Body of pancreas (tissue), 4 donors: ENCODE results near the gene ABLIM1. TPM values are rescaled to one million over a fixed set of nuclear protein-coding genes. Genes with fewer than 3 reads are reported as not detected.

Source experiments
- ATAC-seq: fragments of 150-250 bp; one replicate; pipeline ENCODE4 v1.9.1; 2016
- DNase-seq, 4 donors: peaks; one replicate each; pipeline ENCODE4 v3.0.0-alpha.2; 2019
- H3K27ac ChIP-seq, 4 donors: fragments of 200-600 bp; sonication (generic); 1 replicate in 3 of 4; 2 replicates in 1 of 4; pipeline versions ENCODE4 v1.5.1 to v1.6.1; 2016 to 2019; ENCODE audit warnings: mild to moderate bottlenecking in 1 of 4, mixed read lengths in 1 of 4, moderate library complexity in 1 of 4
- H3K27me3 ChIP-seq, 2 donors: fragments of 200-600 bp; sonication (generic); one replicate each; pipeline ENCODE4 v1.6.0; 2016; ENCODE audit warnings: mild to moderate bottlenecking in 1 of 2
- H3K36me3 ChIP-seq, 2 donors: fragments of 200-600 bp; sonication (generic); replicated peaks in 1 of 2; 2 replicates each; pipeline ENCODE4 v1.5.1; 2016; ENCODE audit warnings: low read depth in 2 of 2; ENCODE audit not compliant: insufficient read depth in 1 of 2
- H3K4me1 ChIP-seq: fragments of 200-600 bp; sonication (generic); one replicate; pipeline ENCODE4 v1.6.0; 2016
- H3K4me3 ChIP-seq, 2 donors: fragments of 200-600 bp; sonication (generic); 1 replicate in 1 of 2; 2 replicates in 1 of 2; pipeline ENCODE4 v1.5.1; 2016 to 2019
- H3K9me3 ChIP-seq, 3 donors: fragments of 200-600 bp; sonication (generic); 1 replicate in 2 of 3; 2 replicates in 1 of 3; pipeline ENCODE4 v1.5.1; 2016
- POLR2A ChIP-seq, 3 donors: fragments of 450-650 bp; IDR thresholded peaks; one replicate each; pipeline ENCODE4 v1.6.1; 2016; ENCODE audit warnings: antibody characterized with exemption in 3 of 3, mild to moderate bottlenecking in 2 of 3
- WGBS, 2 donors: methylation state at CpG; one replicate each; pipeline ENCODE4 v1.1.5; 2017; 5-methylcytosine and 5-hydroxymethylcytosine counted together
- intact Hi-C: fragments of 100-400 bp; cut with DNase I; formaldehyde crosslinking; loops from one replicate; pipeline ENCODE4 v1.15.1; 2023
- total RNA-seq, 2 donors: library from RNA; depleted of rRNA; stranded (reverse); fragments of >200 nt; gene quantifications; one replicate each; pipeline ENCODE4 v1.1.0, GENCODE V29; 2016
- TF ChIP-seq, protein P1 (sequence below), 7 experiments: fragments of 450-650 bp in 4 of 7; fragments of 200-600 bp in 3 of 7; sonication (generic) in 3 of 7; IDR thresholded peaks; one replicate each; pipeline ENCODE4 v1.5.1; 2016 to 2019; ENCODE audit warnings: antibody characterized with exemption in 7 of 7

The ABLIM1 gene
- total RNA-seq, 2 donors from 2014 or later = 34.6 to 54.7 TPM

DNA sequence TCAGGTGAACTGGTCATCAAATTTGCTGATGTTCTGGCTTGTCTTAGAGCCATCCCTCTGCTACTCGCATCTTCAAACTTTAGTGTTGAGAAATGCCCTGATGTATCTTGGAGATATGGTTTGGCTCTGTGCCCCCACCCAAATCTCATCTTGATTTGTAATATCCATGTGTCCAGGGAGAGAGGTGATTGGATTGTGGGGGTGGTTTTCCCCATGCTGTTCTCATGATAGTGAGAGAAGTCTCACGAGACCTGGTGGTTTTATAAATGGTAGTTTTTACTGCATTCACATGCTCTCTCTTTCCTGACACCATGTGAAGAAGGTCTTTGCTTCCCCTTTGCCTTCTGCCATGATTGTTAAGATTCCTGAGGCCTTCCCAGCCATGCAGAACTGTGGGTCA lies 179.8 kb downstream of the ABLIM1 start:
- no peaks in the 10 kb centered on the region for H3K27me3 ChIP-seq
- DNase-seq (no peak), ATAC-seq (no peak)
- TF ChIP-seq, protein P1, sequence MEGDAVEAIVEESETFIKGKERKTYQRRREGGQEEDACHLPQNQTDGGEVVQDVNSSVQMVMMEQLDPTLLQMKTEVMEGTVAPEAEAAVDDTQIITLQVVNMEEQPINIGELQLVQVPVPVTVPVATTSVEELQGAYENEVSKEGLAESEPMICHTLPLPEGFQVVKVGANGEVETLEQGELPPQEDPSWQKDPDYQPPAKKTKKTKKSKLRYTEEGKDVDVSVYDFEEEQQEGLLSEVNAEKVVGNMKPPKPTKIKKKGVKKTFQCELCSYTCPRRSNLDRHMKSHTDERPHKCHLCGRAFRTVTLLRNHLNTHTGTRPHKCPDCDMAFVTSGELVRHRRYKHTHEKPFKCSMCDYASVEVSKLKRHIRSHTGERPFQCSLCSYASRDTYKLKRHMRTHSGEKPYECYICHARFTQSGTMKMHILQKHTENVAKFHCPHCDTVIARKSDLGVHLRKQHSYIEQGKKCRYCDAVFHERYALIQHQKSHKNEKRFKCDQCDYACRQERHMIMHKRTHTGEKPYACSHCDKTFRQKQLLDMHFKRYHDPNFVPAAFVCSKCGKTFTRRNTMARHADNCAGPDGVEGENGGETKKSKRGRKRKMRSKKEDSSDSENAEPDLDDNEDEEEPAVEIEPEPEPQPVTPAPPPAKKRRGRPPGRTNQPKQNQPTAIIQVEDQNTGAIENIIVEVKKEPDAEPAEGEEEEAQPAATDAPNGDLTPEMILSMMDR (IDR thresholded peaks at IDR 0.05) = no peak
- no peak for TF ChIP-seq POLR2A (IDR thresholded peaks at IDR 0.05)
- intact Hi-C loops = no loop called here
- no peak overlapping the region for H3K27ac ChIP-seq
- H3K36me3 ChIP-seq = no peaks in the 10 kb centered on the region
- peaks cover 10% of the 10 kb centered on the region for H3K4me1 ChIP-seq
- 94 to 96% methylated on average over 2 of the region's 2 CpGs for WGBS, 2 donors
- H3K4me3 ChIP-seq = no peak overlapping the region
- no peaks in the 10 kb centered on the region for H3K9me3 ChIP-seq

GRCh38 chr10:114477285-114477684 lies 180.8 kb downstream of the ABLIM1 start:
- Histone ChIP-seq H3K27ac (no peak overlapping the region), H3K4me3 (no peak overlapping the region), H3K36me3 (no peaks in the 10 kb centered on the region), H3K27me3 (no peaks in the 10 kb centered on the region), H3K9me3 (no peaks in the 10 kb centered on the region), H3K4me1 (peaks cover 18% of the 10 kb centered on the region)
- DNase-seq (peak in 2 of 4 donors; percentile 13 to 24), ATAC-seq (peak; percentile 39)
- intact Hi-C loops = no loop called here
- WGBS, 2 donors = 91 to 92% methylated on average over 7 of the region's 7 CpGs
- TF ChIP-seq, protein P1 (IDR thresholded peaks at IDR 0.05) = no peak
- no peak for TF ChIP-seq POLR2A (IDR thresholded peaks at IDR 0.05)

DNA sequence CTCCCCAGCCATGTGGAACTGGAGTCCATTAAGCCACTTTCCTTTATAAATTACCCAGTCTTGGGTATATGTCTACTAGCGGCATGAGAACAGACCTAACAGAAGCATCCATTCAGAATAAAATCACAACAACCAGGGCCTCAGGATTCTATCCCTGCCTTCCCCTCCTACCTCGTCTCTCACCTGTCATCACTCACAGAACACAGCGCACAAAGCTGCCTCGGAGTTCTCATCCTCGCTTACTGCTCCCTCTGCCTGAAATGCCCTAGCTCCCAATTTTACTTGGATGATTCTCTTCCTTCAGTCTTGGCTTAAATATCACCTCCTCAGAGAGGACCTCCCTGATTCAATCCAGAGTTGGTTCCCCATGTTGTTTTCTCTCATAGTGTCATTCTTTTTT lies 183.1 kb downstream of the ABLIM1 start:
- H3K9me3 ChIP-seq = no peaks in the 10 kb centered on the region
- no peak overlapping the region for H3K27ac ChIP-seq
- no peak for DNase-seq
- intact Hi-C loops = no loop called here
- TF ChIP-seq, protein P1 (IDR thresholded peaks at IDR 0.05) = no peak
- TF ChIP-seq POLR2A (IDR thresholded peaks at IDR 0.05) = no peak
- no peaks in the 10 kb centered on the region for H3K27me3 ChIP-seq
- WGBS, 2 donors = 95 to 100% methylated on average over 5 of the region's 5 CpGs
- ATAC-seq = no peak
- H3K4me1 ChIP-seq = peaks cover 29% of the 10 kb centered on the region
- no peak overlapping the region for H3K4me3 ChIP-seq
- H3K36me3 ChIP-seq = no peaks in the 10 kb centered on the region

- H3K27me3 ChIP-seq = no peaks in the 10 kb centered on the region
These were observed 184.3 kb downstream of the ABLIM1 start for GRCh38 chr10:114473776-114474175.

GRCh38 chr10:114472877-114473253 lies 185.2 kb downstream of the ABLIM1 start:
- Histone ChIP-seq H3K27ac (no peak overlapping the region), H3K4me1 (peaks cover 19% of the 10 kb centered on the region), H3K27me3 (no peaks in the 10 kb centered on the region), H3K9me3 (no peaks in the 10 kb centered on the region), H3K4me3 (no peak overlapping the region), H3K36me3 (no peaks in the 10 kb centered on the region)
- no peak for TF ChIP-seq POLR2A (IDR thresholded peaks at IDR 0.05)
- TF ChIP-seq, protein P1 (IDR thresholded peaks at IDR 0.05) = no peak
- intact Hi-C loops = no loop called here
- no peak for DNase-seq
- ATAC-seq = no peak
- 68% methylated on average over 4 of the region's 4 CpGs for WGBS, 2 donors

More at GRCh38 chr10:114473776-114474175, 184.3 kb downstream of the ABLIM1 start:
- Histone ChIP-seq H3K9me3 (no peaks in the 10 kb centered on the region), H3K4me1 (peaks cover 19% of the 10 kb centered on the region), H3K4me3 (no peak overlapping the region), H3K36me3 (no peaks in the 10 kb centered on the region), H3K27ac (no peak overlapping the region)
- no peak for TF ChIP-seq POLR2A (IDR thresholded peaks at IDR 0.05)
- TF ChIP-seq, protein P1 (IDR thresholded peaks at IDR 0.05) = no peak
- intact Hi-C loops = no loop called here
- DNase-seq (no peak), ATAC-seq (no peak)
- WGBS, 2 donors = 64 to 69% methylated on average over 3 of the region's 3 CpGs
